ENCODE results near the gene THSD4.
"Not testable (repeated sequence)": the region's sequence is repeated elsewhere in the genome, so short reads cannot be mapped to it uniquely, and the experiment has no call there.

THSD4 gene

DNA sequence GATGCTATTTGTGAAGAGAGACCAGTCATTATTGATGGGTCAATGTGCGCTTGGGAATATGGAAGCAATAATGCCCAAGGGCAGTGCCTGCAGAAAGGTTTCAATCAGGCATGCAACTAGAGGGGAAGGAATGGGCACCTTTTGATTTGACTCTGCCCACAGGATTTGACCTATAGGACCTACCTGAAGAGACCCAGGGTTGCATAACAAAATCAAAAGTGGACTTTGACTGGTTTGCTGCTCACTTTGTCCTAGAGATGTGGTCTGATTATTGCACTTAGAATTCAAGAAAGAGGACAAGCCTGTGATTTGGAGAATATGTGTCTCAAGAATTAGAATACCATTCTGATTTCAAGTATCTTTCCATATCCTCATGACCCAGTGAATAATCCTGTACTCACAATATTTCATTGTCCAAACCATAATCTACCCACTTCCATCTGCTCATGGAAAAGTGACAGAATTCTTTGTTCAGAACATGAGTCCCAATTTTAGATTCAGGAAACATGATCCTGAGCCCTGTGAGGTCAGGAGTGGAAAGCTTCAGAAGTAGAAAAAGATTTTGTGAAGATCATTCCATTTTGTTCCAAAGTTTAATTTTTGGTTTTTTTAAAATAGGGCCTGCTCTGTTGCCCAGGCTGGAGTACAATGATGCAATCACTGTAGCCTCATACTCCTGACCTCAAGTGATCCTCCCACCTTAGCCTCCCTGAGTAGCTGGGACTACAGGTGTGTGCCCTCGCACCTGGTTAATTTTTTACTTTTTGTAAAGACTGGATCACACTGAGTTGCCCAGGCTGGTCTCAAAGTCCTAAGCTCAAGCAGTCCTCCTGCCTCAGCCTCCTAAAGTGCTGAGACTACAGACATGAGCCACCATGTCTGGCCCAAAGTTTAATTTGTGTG lies 543.8 kb downstream of the THSD4 start:
- DNase-seq (ENCODE audit: low read depth) = no peak

DNA sequence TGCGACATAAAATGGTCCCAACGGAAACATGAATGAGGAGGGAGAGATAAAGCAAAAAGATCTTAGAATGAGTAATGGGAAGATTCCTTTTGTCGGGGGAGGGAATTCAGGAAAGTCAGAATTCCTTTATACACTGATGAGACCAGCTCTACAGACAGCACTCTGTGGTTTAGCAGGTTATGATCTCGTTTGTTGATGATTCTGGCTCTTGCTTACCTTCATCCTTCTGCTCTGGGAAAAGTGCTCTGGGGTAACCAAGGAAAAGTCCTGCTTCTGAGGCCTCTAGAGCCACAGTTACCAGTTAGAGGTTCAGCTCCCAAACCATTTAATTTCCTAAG lies 544.4 kb downstream of the THSD4 start:
- no peak for DNase-seq (ENCODE audit: low read depth)

DNA sequence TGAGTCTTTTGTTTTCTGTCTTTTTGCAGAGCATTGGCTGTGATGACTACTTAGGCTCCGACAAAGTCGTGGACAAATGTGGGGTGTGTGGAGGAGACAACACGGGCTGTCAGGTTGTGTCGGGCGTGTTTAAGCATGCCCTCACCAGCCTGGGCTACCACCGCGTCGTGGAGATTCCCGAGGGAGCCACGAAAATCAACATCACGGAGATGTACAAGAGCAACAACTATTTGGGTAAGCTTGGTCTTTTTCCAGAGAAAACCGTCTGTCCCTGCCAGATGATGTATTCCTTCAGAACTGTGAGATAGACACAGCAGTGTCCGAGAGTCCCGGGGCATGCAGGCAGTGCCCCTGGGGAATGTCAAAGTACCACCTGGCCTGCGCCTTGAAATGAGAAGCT lies 545.2 kb downstream of the THSD4 start:
- DNase-seq (ENCODE audit: low read depth) = no peak

DNA sequence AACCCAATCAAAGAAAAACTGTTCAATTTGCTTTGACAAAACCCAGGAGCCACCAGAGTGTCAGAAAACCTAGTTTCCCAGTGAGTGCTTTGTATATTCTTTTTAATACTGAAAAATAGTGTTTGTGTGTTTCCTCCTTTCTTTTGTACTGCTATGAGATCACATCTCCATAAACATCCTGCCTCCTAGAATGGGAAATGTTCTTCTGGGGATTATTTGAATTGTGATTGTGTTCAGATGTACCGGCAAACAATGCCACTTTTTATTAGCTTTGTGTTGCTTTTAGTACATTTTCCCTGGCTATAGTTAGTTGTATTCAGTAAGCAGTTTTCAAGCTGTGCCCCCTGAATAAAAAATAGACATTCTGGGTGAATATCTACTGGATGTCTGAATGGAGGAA lies 547.0 kb downstream of the THSD4 start:
- DNase-seq (ENCODE audit: low read depth) = no peak

DNA sequence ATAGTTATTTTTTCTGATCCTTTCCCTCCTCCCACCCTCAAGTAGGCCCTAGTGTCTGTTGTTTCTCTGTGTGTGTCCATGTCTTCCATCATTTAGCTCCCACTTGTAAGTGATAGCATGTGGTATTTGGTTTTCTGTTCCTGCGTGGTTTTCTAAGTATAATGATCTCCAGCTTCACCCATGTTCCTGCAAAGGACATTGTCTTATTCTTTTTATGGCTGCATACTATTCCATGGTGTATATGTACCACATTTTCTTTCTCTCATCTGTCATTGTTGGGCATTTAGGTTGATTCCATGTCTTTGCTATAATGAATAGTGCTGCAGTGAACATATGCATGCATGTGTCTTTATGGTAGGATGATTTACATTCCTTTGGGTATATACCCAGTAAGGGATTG lies 549.4 kb downstream of the THSD4 start:
- DNase-seq (ENCODE audit: low read depth) = no peak

DNA sequence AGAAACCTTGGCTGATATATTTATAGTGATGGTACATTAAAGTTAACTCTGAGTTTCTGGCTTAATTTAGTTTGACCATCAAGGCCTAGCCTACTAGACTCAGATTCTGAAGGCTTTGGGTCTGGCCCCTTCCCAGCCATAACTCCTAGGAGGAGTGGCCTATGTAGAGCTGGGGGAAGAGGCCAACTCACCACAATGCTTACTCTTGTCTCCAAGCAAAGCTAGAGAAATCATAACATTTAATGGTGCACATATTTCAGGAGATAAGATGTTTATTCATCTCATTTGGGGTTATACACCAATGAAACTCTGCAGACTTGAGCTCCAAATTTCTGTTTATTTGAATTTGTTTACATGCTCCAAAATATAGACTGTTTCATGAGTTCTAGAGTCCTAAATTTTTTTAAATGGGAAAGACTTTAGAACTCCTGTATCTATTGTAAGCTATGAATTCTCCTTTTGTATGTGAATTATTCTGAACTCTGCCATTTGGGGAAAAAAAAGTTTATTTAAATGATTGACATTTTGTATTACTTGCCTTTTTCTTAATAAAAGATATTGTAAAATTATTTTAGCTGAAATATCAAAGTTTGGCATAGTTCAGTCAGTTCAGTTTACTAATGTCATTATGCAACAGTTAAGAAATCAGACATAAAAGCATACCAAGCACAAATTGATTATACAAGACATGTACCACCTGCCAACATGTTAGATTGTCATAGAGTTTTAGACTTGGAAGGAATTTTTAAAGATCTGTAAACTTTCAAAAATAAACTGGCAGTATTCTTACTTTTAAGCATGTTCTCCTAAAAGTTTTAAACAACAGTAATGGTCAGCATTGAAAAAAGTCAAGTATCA lies 551.7 kb downstream of the THSD4 start:
- no peak for DNase-seq (ENCODE audit: low read depth)

DNA sequence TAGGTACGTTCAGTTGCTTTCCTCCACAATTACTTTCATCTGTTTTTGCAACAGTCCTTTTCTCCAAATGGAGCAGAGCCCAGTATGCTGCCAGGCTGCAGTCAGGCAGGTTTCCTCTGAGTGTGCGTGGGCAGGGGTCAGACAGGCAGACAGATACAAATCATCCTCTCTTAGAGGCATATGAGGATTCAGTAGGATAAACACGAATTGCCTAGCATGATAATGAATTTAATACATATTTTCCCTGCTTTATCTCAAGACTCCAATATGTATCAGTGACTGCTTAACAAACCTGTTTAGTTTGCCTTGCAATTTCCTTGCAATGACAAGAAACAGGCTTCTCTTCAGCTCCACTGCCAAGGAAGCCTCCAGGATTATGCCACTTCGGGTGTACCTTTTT lies 554.4 kb downstream of the THSD4 start:
- DNase-seq (ENCODE audit: low read depth) = no peak

DNA sequence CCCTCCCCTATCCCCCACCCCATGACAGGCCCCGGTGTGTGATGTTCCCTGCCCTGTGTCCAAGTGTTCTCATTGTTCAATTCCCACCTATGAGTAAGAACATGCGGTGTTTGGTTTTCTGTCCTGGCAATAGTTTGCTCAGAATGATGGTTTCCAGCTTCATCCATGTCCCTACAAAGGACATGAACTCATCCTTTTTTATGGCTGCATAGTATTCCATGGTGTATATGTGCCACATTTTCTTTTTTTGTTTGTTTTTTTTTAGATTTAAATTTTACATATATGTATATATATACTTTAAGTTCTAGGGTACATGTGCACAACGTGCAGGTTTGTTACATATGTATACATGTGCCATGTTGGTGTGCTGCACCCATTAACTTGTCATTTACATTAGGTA lies 555.0 kb downstream of the THSD4 start:
- DNase-seq (ENCODE audit: low read depth) = not testable (repeated sequence)

DNA sequence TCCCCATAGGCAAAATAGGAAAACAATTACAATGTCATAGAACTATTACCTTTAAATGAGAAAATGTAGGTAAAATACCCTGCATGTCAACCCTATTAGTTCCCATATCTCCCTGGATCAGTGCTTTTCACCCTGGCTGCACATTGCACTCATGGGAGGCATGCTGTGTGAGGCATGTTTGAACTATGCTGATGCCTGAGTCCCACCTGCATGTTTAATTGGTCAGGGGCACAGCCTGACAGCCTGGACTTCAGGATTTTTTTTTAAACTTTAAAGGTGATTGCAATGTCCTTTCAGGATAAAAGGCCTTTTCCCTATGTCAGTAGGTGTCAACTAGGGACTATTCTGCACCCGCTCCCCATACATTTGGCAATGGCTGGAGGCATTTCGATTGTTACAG lies 559.1 kb downstream of the THSD4 start:
- DNase-seq (ENCODE audit: low read depth) = no peak

DNA sequence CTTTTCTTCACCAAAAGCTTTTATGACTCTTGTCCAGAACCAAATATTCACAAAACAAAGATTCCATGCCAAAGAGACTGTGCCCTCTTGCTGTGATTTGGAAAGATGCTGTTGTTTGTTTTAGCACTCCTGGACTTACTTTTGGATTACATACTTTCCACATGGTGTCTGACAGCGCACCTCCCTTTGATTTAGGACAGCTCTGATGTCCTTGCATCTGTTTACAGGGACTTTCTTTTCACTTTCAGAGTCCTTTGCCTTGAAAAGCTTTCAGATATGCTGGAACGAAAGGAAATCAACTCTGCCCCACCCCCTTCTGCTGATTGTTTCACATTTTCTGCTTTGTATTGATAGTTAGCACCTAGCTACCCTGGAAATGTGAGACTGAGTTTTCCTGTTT lies 562.1 kb downstream of the THSD4 start:
- DNase-seq (ENCODE audit: low read depth) = no peak

DNA sequence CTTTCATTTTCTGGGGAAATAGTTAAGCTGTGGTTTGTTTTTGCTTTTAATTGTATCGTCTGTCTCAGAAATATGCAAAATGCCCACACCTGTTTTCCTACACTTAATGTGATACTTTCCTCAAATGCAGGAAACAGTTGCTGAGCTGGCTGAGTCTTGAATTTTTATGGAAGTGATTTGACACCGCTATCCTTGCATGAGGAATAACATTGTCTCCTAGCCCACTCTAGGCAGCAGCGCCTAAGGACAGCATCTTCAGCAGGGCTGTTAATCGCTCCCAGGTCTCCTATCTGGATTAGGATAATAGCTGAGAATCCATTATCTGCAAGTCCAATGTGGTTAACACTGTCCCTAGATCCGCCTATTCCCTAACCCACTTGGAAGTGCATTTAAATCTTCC lies 562.5 kb downstream of the THSD4 start:
- DNase-seq (ENCODE audit: low read depth) = no peak

DNA sequence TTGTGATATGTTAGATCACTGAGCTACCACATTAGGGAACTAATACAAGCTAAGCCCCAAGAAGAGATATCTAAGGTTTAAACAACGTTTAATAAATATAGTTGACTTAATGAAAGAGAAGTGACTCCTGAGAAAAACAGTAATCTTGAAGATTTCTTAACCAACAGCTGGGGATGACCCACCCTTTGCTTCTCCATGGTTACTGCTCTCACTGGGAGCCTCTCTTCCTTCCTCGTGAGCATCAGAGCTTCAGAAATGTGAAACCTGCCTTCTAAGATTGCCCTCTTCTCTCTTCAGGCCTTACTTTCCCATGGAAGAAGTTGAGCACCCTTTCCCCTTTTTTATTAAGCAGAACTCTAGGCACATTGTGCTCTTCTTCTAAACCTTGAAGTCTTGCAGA lies 562.9 kb downstream of the THSD4 start:
- no peak for DNase-seq (ENCODE audit: low read depth)

DNA sequence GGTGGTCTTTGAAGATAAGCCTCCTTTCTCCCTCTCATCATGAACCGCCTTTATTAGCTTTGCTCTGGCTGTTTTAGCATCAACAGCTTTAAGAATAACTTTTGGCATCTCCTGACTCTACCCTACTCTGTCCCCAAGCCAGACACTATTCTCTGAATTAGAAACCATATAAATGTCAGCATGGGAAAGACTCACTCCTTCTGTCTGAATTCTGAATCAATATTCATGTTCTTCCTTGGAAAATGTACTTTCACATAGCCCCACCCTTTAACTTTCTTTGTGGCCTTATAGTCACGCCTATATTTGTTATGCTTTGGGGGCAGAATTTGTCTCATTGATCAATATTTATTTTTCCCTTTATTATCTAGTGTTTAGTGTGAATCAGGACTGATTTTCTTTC lies 563.3 kb downstream of the THSD4 start:
- DNase-seq (ENCODE audit: low read depth) = no peak

DNA sequence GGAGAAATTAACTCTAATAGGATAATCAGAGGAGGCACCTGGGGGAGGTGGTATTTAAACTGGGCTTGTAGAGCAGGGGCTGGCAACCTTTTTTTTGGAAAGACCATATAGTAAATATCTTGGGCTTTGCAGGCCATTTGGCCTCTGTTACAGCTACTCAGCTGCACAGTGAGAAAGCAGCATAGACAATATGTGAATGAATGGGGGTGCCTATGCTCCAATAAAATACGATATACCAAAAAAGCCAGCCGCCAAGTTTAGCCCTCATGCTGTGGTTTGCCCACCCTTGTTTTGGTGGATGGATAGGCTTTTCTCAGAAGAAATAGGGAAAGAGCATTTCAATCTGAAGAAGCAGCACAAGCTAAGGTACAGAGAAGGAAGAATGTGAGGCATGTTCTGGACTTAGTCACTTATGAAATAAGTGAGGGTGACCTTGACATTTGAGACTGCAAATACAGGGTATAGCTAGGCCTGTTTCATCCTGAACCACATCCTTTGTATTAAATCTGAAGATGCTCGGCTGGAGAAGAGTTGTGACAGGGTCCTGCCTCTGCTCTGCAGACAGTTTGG lies 564.0 kb downstream of the THSD4 start:
- no peak for DNase-seq (ENCODE audit: low read depth)

DNA sequence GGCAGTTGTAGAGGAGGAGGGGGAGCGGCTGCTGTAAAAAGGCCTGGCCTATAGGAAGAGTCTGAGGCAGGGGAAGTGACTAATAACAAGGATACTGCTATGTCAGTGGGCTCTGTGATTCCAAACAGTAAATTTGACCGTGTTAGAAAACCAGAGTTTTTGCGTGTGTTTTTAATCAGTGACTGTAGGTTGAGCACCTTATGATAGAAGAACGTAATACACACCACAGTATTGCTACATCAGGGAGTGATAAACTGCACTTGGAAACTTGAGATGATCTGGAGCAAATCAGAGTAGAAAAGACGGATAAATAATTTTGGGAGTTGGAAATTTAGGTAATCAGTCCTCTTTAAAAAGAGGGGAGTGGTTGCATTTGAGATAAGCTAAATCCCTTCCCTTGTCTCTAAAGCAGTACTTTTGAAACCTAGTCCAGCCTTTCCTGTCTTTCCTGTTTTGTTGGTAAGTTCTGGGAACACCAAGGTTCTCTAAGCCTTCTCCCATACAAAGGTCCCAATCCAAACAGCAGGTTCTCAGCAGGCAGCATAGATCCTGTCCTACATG lies 564.6 kb downstream of the THSD4 start:
- no peak for DNase-seq (ENCODE audit: low read depth)

DNA sequence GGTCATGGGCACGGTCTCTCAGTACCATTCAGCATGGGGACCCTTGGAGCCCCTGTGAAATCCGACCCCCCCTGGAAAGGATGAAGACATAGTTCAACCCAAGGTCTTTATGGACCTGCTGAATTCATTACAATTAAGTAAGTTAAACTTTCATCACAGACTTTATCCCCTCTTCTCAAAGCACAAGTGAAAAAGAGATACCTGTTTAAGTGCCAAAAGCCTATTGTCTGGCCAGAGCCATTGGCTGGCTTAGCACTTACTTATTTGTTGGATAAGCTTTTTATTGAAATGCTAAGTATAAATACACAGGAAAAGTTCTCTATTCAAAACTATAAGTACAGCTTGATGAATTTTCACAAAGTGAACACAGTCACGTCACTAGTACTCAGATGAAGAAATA lies 566.7 kb downstream of the THSD4 start:
- DNase-seq (ENCODE audit: low read depth) = no peak

DNA sequence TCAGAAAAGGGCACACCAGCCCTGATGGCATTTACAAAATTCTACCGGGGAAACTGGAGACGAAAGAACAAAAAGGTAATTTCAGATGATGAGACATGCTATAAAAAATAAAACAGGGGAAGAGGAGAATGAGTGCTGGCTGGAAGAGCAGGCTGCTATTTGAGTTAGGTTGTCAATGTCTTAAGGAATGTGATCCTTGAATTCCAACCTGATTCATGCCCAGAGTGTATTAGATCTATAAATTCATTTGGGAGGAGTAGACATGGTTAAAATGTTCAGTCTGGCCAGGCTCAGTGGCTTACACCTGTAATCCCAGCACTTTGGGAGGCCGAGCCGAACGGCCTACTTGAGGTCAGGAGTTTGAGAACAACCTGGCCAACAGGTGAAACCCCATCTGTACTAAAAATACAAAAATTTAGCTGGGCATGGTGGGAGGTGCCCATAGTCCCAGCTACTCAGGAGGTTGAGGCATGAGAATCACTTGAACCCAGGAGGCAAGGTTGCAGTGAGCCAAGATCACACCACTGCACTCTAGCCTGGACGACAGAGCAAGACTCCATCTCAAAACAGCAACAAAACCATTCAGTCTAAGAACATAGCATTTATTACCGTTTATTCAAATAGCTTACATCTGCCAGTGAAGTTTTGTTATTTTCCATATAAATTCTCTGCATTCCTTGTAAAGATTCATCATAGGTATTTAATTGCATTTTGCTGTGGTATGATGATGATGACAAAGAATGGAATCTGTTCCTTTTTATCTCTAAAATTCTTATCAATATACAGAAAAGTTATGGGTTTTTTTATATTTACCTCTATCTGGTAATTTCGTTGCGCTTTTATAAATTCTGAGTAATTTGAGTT lies 568.4 kb downstream of the THSD4 start:
- no peak for DNase-seq (ENCODE audit: low read depth)

DNA sequence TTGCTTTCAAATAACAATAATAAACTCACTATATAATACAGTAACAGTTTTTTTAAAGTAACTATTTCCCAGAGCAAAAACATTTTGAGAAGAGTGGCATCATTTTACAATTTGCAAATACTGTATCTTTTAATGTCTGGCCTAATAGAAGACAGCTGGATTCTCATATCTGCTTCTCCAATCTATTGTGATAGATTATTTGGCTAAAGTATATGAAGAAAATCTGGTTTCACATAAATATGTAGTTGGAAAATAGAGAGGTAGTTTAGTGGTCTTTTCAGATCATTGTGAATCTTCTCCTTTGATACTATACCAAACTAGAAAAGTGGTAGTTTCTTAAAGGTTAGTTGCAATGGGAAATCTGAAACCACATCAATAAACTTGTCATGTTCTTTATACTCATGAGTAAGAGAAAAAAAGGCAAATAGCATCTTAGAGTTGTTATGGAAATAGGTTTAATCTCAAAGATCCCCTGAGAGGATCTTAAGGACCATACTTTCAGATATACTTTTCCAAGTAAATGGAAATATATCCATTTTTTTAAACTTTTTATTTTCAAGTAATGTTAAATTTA lies 570.2 kb downstream of the THSD4 start:
- DNase-seq (ENCODE audit: low read depth) = no peak

DNA sequence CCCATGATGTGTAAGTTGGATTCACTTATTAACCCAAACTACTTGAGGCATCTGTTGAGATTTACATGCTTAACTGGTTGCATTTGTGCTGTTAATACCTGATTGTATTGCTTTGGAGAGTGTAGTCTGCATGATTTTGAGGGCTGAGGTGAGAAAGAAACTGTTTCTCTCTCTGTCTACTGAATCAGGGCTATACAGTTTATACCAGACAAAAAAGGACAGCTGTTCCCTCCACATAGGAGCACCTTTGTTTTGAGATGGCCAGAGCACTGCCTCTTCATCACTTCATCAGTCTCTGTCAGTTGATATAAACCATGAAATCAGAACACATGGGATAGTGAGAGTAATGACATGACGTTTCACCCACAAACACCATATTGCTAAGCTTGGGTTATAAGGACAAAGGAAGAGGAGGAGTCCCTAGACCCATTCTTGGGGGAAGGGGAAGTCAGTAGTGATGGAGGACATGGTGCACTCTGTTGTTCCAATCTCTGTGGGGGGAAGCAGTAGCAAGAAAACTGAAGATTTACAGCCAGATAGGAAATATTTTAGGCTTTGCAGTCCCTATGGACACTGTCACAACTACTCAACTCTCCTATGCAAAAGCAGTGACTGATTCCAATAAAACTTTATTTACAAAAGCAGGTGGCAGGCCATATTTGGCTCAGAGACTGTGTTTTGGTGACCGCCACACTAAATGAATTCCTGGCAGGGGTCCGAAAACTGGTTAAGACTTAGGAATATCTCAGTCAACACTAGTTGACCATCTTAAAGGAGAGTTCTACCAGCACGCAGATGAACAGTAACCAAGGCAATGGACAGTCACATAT lies 571.2 kb downstream of the THSD4 start:
- no peak for DNase-seq (ENCODE audit: low read depth)

DNA sequence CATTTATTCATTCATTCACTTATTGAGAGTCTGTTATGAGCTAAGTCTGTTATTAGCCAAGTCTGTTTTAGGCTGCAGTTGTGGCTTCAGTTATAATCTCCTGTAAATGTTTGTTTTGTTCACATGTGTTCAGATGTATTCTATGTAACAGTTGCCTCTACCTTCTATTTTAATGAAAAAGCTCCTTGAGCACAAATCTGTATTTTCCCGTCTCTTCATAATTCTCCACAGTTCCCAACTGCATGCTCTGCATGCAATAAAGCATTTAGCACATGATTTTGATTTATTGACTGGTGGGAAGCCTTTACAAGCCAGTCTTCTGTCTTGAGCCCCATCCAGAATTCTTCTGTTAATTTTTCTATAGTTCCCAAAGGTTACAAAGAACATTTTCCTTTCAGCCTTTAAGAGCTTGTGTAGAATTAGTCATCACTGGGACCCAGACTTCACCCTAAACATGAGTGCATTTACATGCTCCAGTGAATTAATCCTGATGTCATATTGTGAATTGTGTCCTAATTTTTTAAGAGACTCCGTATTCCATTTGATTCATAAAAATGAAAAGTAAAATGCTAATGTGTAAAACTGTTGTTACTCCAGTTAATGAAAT lies 572.7 kb downstream of the THSD4 start:
- no peak for DNase-seq (ENCODE audit: low read depth)
